ENCODE data around the gene SLC22A23. TPM values are rescaled to one million over a fixed set of nuclear protein-coding genes. Genes with fewer than 3 reads are reported as not detected.

SLC22A23 gene
- total RNA-seq, 4 donors from 2014 or later: 6.2 to 10.8 (median 7.8) TPM

GRCh38 chr6:3266170-3266569 is 190.7 kb downstream of the SLC22A23 start:
- 58% methylated on average over 3 of the region's 9 CpGs; no CpG with 5 or more reads in 1 of the 2 donors for WGBS, 2 donors (ENCODE audit: low coverage in 1 of 2)
- peak overlapping the region in 1 of 4 donors; percentile 16 for H3K27ac ChIP-seq
- H3K27me3 ChIP-seq: no peaks in the 10 kb centered on the region
- no peaks in the 10 kb centered on the region for H3K9me3 ChIP-seq
- ATAC-seq: no peak
- no peak overlapping the region for H3K4me3 ChIP-seq
- peaks cover 0 to 48% (median 5%) of the 10 kb centered on the region in 3 donors for H3K4me1 ChIP-seq
- peaks cover 0 to 59% of the 10 kb centered on the region in 2 donors for H3K36me3 ChIP-seq
- TF ChIP-seq EP300 (IDR thresholded peaks at IDR 0.05) (no peak), CTCF (IDR thresholded peaks at IDR 0.05) (no peak), POLR2AphosphoS5 (IDR thresholded peaks at IDR 0.05) (no peak), POLR2A (IDR thresholded peaks at IDR 0.05) (no peak)

- H3K27me3 ChIP-seq: no peaks in the 10 kb centered on the region
- 9 to 25% methylated on average over 5 to 6 of the region's 9 CpGs for WGBS, 2 donors (ENCODE audit: low coverage in 1 of 2)
- no peaks in the 10 kb centered on the region for H3K9me3 ChIP-seq
- TF ChIP-seq EP300 (IDR thresholded peaks at IDR 0.05) (no peak), POLR2AphosphoS5 (IDR thresholded peaks at IDR 0.05) (no peak), CTCF (IDR thresholded peaks at IDR 0.05) (no peak), POLR2A (IDR thresholded peaks at IDR 0.05) (no peak)
- peaks cover 0 to 53% (median 10%) of the 10 kb centered on the region in 3 donors for H3K4me1 ChIP-seq
- peaks cover 0 to 54% of the 10 kb centered on the region in 2 donors for H3K36me3 ChIP-seq
- peak overlapping the region in 3 of 4 donors; percentile 9 to 21 (median 16) for H3K27ac ChIP-seq
- no peak overlapping the region for H3K4me3 ChIP-seq
- peak; percentile 37 for ATAC-seq
Measured at GRCh38 chr6:3265671-3266070, 191.2 kb downstream of the SLC22A23 start.

GRCh38 chr6:3264356-3264755 is 192.5 kb downstream of the SLC22A23 start:
- TF ChIP-seq POLR2A (IDR thresholded peaks at IDR 0.05) (no peak), POLR2AphosphoS5 (IDR thresholded peaks at IDR 0.05) (no peak), CTCF (IDR thresholded peaks at IDR 0.05) (no peak), EP300 (IDR thresholded peaks at IDR 0.05) (no peak)
- H3K4me3 ChIP-seq: no peak overlapping the region
- peaks cover 0 to 41% of the 10 kb centered on the region in 2 donors for H3K36me3 ChIP-seq
- H3K27me3 ChIP-seq: no peaks in the 10 kb centered on the region
- H3K4me1 ChIP-seq: peaks cover 0 to 66% (median 20%) of the 10 kb centered on the region in 3 donors
- WGBS, 2 donors (ENCODE audit: low coverage in 1 of 2): 61 to 71% methylated on average over 2 of the region's 3 CpGs
- no peaks in the 10 kb centered on the region for H3K9me3 ChIP-seq
- no peak overlapping the region for H3K27ac ChIP-seq
- no peak for ATAC-seq

DNA sequence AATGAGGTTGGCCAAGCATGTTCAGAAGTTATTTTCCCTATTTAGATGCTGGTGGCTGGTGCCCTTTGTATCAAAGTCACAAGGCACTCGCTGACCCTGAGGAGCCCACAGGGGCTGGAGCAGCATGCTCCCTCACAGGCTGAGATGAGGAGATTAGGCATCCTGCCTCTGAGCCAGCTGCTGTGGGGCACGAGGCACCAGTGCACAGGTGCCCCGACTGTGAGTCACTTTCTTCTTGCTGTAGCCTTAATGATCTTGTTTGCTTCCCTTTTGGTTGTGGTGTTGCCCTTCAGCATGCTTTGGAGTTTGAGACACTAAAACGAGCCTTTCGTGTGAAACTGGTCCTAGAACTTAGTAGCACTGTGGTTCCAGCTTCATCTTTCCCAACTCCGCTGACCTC is 193.8 kb downstream of the SLC22A23 start:
- no peak overlapping the region for H3K27ac ChIP-seq
- peaks cover 0 to 71% (median 20%) of the 10 kb centered on the region in 3 donors for H3K4me1 ChIP-seq
- no peaks in the 10 kb centered on the region for H3K27me3 ChIP-seq
- no peaks in the 10 kb centered on the region for H3K9me3 ChIP-seq
- no peak for ATAC-seq
- H3K4me3 ChIP-seq: no peak overlapping the region
- 75 to 87% methylated on average over 4 to 5 of the region's 6 CpGs for WGBS, 2 donors (ENCODE audit: low coverage in 1 of 2)
- H3K36me3 ChIP-seq: peaks cover 0 to 29% of the 10 kb centered on the region in 2 donors
- TF ChIP-seq POLR2A (IDR thresholded peaks at IDR 0.05) (no peak), EP300 (IDR thresholded peaks at IDR 0.05) (no peak), POLR2AphosphoS5 (IDR thresholded peaks at IDR 0.05) (no peak), CTCF (IDR thresholded peaks at IDR 0.05) (no peak)

- H3K27me3 ChIP-seq: no peaks in the 10 kb centered on the region
- no peaks in the 10 kb centered on the region for H3K9me3 ChIP-seq
- peaks cover 0 to 19% of the 10 kb centered on the region in 2 donors for H3K36me3 ChIP-seq
- 76 to 100% methylated on average over 1 to 2 of the region's 8 CpGs for WGBS, 2 donors (ENCODE audit: low coverage in 1 of 2)
- ATAC-seq: no peak
- no peak for TF ChIP-seq EP300 (IDR thresholded peaks at IDR 0.05)
- peaks cover 0 to 72% (median 20%) of the 10 kb centered on the region in 3 donors for H3K4me1 ChIP-seq
- H3K27ac ChIP-seq: no peak overlapping the region
- H3K4me3 ChIP-seq: no peak overlapping the region
Measured at GRCh38 chr6:3261921-3262320, 194.9 kb downstream of the SLC22A23 start.

Measured in gastroesophageal sphincter (tissue), 4 donors.